ENCODE measurements around the gene GRAMD4. TPM values are rescaled to one million over a fixed set of nuclear protein-coding genes. Genes with fewer than 3 reads are reported as not detected.
"Not testable (repeated sequence)": the region's sequence is repeated elsewhere in the genome, so short reads cannot be mapped to it uniquely, and the experiment has no call there.

The GRAMD4 gene
- total RNA-seq, 2 experiments from 2014 or later, result 52.9 to 54.8 TPM

DNA sequence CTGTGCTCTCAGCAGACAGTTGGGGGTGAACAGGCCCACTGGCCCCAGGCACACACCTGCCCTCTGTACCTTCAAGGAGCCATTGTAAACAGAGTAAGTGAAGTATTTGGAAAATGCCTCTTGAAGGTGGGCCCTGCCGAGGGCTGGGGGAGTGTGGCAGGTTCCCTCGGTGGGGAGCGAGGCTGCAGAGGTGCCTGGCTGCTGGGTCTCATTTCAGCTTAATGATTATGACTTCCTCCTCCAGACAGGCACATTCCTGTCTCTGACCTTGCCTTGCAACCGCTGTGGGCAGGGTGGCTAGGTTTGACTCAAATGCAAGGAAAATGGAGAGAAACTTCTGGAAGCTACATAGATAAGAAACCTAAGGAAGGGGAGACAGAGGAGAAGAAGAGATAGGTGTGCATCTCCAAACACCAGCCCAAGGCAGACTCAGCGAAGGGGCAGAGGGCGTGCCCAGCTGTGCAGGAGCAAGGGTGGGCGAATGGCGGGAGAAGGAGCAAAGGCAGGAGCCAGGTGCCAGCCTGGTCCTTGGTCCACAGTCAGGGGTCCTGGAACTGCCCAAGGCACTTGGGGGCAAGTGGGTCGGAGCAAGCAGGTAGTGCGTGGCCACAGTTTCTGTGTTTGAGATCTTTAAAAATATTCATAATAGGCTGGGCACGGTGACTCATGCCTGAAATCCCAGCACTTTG, 14.0 kb downstream of the GRAMD4 start:
- ChIA-PET POLR2A (no interaction called here), CTCF (no interaction called here)
- Mint-ChIP-seq H3K4me3 (no peak overlapping the region), H3K9me3 (no peaks in the 10 kb centered on the region), H3K27me3 (no peaks in the 10 kb centered on the region), H3K4me1 (no peaks in the 10 kb centered on the region), H3K36me3 (ENCODE audit: low read depth) (no peaks in the 10 kb centered on the region), H3K27ac (no peak overlapping the region)
- DNase-seq, result no peak

DNA sequence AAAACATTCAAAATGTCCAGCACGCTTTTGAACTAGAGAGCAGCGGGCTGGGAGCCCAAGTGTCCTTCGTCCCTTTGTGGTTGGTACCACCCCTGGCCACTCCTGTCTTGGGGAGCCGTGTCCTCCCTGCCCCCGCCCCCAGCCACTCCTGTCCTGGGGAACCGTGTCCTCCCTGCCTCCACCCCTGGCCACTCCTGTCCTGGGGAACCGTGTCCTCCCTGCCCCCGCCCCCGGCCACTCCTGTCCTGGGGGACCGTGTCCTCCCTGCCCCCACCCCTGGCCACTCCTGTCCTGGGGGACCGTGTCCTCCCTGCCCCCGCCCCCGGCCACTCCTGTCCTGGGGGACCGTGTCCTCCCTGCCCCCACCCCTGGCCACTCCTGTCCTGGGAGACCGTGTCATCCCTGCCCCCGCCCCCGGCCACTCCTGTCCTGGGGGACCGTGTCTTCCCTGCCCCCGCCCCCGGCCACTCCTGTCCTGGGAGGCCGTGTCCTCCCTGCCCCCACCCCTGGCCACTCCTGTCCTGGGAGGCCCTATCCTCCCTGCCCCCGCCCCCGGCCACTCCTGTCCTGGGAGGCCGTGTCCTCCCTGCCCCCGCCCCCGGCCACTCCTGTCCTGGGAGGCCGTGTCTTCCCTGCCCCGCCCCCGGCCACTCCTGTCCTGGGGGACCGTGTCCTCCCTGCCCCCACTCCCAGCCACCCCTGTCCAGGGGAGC, 14.9 kb downstream of the GRAMD4 start:
- H3K4me1 Mint-ChIP-seq; H3K4me3 Mint-ChIP-seq; DNase-seq; H3K27ac Mint-ChIP-seq; H3K27me3 Mint-ChIP-seq; CTCF ChIA-PET; POLR2A ChIA-PET; H3K9me3 Mint-ChIP-seq; H3K36me3 Mint-ChIP-seq (ENCODE audit: low read depth): not testable (repeated sequence)

- H3K9me3 Mint-ChIP-seq, result no peaks in the 10 kb centered on the region
- no peak overlapping the region for H3K27ac Mint-ChIP-seq
- no peaks in the 10 kb centered on the region for H3K36me3 Mint-ChIP-seq (ENCODE audit: low read depth)
- POLR2A ChIA-PET, result no interaction called here
- no peak overlapping the region for H3K4me3 Mint-ChIP-seq
- no peaks in the 10 kb centered on the region for H3K4me1 Mint-ChIP-seq
- H3K27me3 Mint-ChIP-seq, result no peaks in the 10 kb centered on the region
- DNase-seq, result no peak
- CTCF ChIA-PET, result interaction anchor here (1.7 kb wide), 1 partner anchor 73 kb away, joined by 4 read pairs; no protein-coding TSS in a partner anchor
Observed at GRCh38 chr22:46635756-46636155, 15.6 kb downstream of the GRAMD4 start.

DNA sequence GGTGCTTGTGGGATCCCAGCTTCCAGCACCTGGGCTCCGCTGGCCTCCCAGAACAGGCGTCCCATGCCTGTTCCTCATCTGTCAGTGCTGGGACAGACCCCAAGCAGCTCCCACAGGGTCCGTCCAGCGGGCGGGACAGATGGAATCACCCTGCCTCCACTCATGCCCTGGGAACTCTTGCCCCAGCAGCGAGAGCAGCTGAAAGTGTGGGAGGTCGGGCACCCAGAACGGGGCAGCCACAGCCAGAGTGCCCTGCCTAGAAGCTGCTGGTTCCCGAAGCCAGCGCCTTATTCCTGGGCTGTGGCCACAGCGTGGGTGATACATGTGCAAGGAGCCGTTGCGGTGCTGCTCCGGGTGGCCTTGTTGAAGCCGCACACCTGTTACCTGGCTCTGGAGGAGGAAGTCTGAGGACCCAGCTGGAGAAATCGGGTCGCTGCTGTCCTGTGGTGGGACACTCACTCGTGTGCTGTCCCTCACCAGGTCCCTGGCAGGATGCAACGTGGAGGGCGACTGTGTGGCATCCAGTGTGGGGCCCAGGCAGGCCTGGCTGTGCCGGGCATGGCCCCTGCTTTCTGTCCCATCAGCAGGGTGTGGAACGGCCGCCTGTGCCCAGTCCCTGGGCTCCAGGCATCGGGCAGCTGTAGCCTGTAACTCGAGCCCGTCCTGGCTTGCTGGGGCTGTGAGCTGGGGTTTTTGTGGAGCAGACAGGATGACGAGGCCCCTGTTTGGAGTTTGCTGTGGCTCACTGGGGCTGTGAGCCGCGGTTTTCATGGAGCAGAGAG, 16.2 kb downstream of the GRAMD4 start:
- POLR2A ChIA-PET, result no interaction called here
- CTCF ChIA-PET, result interaction anchor here (1.7 kb wide), 1 partner anchor 73 kb away, joined by 4 read pairs; no protein-coding TSS in a partner anchor
- no peaks in the 10 kb centered on the region for H3K9me3 Mint-ChIP-seq

DNA sequence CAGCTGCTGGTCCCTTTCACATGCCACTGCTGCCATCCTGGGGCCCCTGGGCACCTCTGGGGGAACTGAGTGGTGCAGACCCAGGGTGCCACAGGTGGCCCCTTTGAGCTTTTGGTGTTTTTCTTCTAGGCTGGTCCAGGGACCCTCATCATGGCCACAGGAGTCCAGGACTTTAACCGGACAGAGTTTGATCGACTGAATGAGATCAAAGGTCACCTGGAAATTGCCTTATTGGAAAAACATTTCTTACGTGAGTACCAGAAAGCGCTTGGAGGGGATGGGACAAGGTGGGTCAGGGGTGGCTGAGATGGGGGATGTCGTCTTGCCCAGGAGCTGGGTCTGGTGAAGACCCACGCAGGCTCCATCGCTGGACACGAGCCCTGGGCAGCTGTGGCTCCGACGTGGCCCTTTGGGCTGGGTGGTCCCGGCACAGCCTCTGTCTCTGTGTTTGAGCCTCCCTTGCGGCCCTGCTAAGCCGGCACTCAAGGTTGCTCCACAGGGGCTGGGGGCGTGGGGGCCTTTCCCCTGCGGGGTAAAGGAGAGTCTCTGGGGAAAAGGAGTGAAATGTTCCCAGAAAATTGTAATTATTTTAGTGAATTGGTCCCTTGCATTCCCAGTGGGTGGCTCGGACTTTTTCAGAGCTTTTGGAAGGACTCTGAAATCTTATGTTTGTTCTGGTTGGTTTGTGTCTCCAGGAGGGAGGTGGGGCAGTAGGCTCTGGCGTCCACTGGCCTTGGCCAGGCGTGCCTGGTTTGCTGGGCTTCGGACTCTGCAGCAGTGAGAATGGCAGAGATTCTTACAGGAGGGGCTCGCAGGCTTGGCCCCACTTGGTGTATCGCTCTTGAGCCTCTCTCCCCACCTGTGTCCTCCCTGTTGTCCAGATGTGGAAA, 17.8 kb downstream of the GRAMD4 start:
- no peak overlapping the region for H3K27ac Mint-ChIP-seq
- H3K36me3 Mint-ChIP-seq (ENCODE audit: low read depth), result no peaks in the 10 kb centered on the region
- DNase-seq, result no peak
- POLR2A ChIA-PET, result interaction anchor here (0.6 kb wide), 1 partner anchor 72 kb away, joined by 3 read pairs; no protein-coding TSS in a partner anchor
- no peaks in the 10 kb centered on the region for H3K4me1 Mint-ChIP-seq
- H3K4me3 Mint-ChIP-seq, result no peak overlapping the region
- CTCF ChIA-PET, result no interaction called here
- no peaks in the 10 kb centered on the region for H3K27me3 Mint-ChIP-seq
- H3K9me3 Mint-ChIP-seq, result no peaks in the 10 kb centered on the region

More for the DNA sequence above, 16.2 kb downstream of the GRAMD4 start:
- DNase-seq, result no peak
- H3K4me3 Mint-ChIP-seq, result no peak overlapping the region
- no peaks in the 10 kb centered on the region for H3K27me3 Mint-ChIP-seq
- no peaks in the 10 kb centered on the region for H3K4me1 Mint-ChIP-seq
- H3K36me3 Mint-ChIP-seq (ENCODE audit: low read depth), result no peaks in the 10 kb centered on the region
- no peak overlapping the region for H3K27ac Mint-ChIP-seq

- no peak overlapping the region for H3K4me3 Mint-ChIP-seq
- ChIA-PET POLR2A (no interaction called here), CTCF (no interaction called here)
- no peak overlapping the region for H3K27ac Mint-ChIP-seq
- no peaks in the 10 kb centered on the region for H3K36me3 Mint-ChIP-seq (ENCODE audit: low read depth)
- no peak for DNase-seq
- no peaks in the 10 kb centered on the region for H3K4me1 Mint-ChIP-seq
- H3K9me3 Mint-ChIP-seq, result peaks cover 2% of the 10 kb centered on the region
- H3K27me3 Mint-ChIP-seq, result no peaks in the 10 kb centered on the region
Observed at GRCh38 chr22:46638601-46639431, 18.6 kb downstream of the GRAMD4 start.

DNA sequence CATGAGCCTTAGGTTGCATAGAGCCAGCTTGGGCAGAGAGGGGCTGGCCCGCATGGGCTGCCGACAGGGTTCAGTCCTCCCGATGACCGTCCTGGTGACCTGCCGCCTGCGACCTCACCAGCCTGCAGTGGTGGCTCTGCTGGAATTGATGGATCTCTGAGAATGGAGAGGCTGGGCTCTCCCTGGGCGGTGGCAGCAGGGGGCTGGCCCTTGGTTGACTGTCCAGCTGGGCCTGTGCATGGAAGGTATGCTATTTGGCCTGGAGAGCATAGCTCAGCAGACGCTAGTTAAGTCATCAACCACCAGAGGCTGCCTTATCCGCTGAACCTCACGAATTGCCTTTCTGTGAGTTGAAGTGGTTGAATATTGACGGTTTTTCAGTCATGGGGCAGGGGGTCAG, 19.7 kb downstream of the GRAMD4 start:
- ChIA-PET POLR2A (interaction anchor here (0.9 kb wide), 1 partner anchor 123 kb away, joined by 3 read pairs; the partner anchor contains the start of gene TBC1D22A), CTCF (no interaction called here)
- H3K9me3 Mint-ChIP-seq, result peaks cover 2% of the 10 kb centered on the region
- no peak overlapping the region for H3K27ac Mint-ChIP-seq
- H3K27me3 Mint-ChIP-seq, result no peaks in the 10 kb centered on the region
- no peaks in the 10 kb centered on the region for H3K4me1 Mint-ChIP-seq
- no peak overlapping the region for H3K4me3 Mint-ChIP-seq
- no peak for DNase-seq
- no peaks in the 10 kb centered on the region for H3K36me3 Mint-ChIP-seq (ENCODE audit: low read depth)

- H3K4me3 Mint-ChIP-seq, result no peak overlapping the region
- no peak for DNase-seq
- H3K4me1 Mint-ChIP-seq, result no peaks in the 10 kb centered on the region
- CTCF ChIA-PET, result no interaction called here
- peaks cover 2% of the 10 kb centered on the region for H3K9me3 Mint-ChIP-seq
- no peaks in the 10 kb centered on the region for H3K27me3 Mint-ChIP-seq
- no peaks in the 10 kb centered on the region for H3K36me3 Mint-ChIP-seq (ENCODE audit: low read depth)
- POLR2A ChIA-PET, result interaction anchor here (0.9 kb wide), 1 partner anchor 122 kb away, joined by 3 read pairs; the partner anchor contains the start of gene TBC1D22A
- H3K27ac Mint-ChIP-seq, result no peak overlapping the region
Observed at GRCh38 chr22:46640293-46641055, 20.3 kb downstream of the GRAMD4 start.

- ChIA-PET POLR2A (no interaction called here), CTCF (no interaction called here)
- Mint-ChIP-seq H3K4me3 (no peak overlapping the region), H3K36me3 (ENCODE audit: low read depth) (no peaks in the 10 kb centered on the region), H3K27ac (no peak overlapping the region), H3K4me1 (no peaks in the 10 kb centered on the region), H3K27me3 (no peaks in the 10 kb centered on the region), H3K9me3 (peaks cover 2% of the 10 kb centered on the region)
- DNase-seq, result no peak
Observed at GRCh38 chr22:46641811-46642266, 21.7 kb downstream of the GRAMD4 start.

GRCh38 chr22:46642840-46643480, 22.8 kb downstream of the GRAMD4 start:
- CTCF ChIA-PET; H3K36me3 Mint-ChIP-seq (ENCODE audit: low read depth); H3K4me1 Mint-ChIP-seq; H3K27ac Mint-ChIP-seq; H3K4me3 Mint-ChIP-seq; H3K27me3 Mint-ChIP-seq; DNase-seq; POLR2A ChIA-PET; H3K9me3 Mint-ChIP-seq: not testable (repeated sequence)

DNA sequence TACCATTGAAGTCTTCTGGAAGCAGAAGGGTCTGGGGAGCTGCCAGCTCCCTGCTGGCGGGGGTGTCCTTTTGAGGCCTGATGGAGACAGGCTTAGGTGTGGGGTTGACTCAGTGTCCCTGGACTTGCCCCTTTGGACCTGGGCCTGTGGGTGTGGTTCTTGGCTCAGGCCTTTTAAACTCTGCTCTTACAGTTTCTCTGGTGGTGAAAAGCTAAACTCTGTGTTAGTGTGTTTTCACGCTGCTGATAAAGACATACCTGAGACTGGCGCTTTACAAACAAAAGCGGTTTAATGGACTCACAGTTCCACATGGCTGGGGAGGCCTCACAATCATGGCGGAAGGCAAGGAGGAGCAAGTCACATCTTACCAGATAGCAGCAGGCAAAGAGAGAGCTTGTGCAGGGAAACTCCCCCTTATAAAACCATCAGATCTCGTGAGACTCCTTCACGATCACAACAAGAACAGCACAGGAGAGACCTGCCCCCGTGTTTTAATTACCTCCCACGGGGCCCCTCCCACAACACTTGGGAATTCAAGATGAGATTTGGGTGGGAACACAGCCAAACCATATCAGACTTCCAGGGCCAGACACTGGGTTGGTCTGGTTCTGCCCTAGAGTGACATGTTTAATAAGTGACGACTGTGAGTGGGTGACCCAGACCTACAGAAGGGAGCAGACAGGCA, 26.5 kb downstream of the GRAMD4 start:
- Mint-ChIP-seq H3K36me3 (ENCODE audit: low read depth) (no peaks in the 10 kb centered on the region), H3K27ac (no peak overlapping the region), H3K4me1 (peaks cover 5% of the 10 kb centered on the region), H3K27me3 (no peaks in the 10 kb centered on the region), H3K9me3 (peaks cover 2% of the 10 kb centered on the region), H3K4me3 (no peak overlapping the region)
- ChIA-PET POLR2A (no interaction called here), CTCF (interaction anchor here (1.0 to 1.2 kb wide), 2 partner anchors 49 to 84 kb away, joined by 3 to 4 read pairs; no protein-coding TSS in a partner anchor)
- no peak for DNase-seq
